K562 (cell line): ENCODE results near the gene B3GALT6. TPM values are rescaled to one million over a fixed set of nuclear protein-coding genes. Genes with fewer than 3 reads are reported as not detected.

Experiments
- CBX8 ChIP-seq: fragments of 200-600 bp; sonication (generic); IDR thresholded peaks from 2 replicates; pipeline ENCODE4 v1.6.1; 2012; ENCODE audit warnings: borderline replicate concordance, mixed run types, low read depth, mild to moderate bottlenecking, moderate library complexity, mixed read lengths, low read length, control low read depth, inconsistent platforms; ENCODE audit not compliant: poor library complexity, severe bottlenecking; ENCODE audit errors: extremely low read depth
- ELF1 ChIP-seq: fragments of 200-800 bp; sonication (Bioruptor generic); IDR thresholded peaks from 2 replicates; pipeline ENCODE4 v1.6.1; 2016; ENCODE audit warnings: missing genetic modification characterization, missing compliant biosample characterization
- GABPB2 ChIP-seq: fragments of 250-450 bp; sonication (Bioruptor Pico); conservative IDR thresholded peaks from 2 replicates; pipeline ENCODE4 v1.5.1; 2021; ENCODE audit warnings: mild to moderate bottlenecking
- HDAC2 ChIP-seq: fragments of 450-650 bp; IDR thresholded peaks from 2 replicates; pipeline ENCODE4 v1.6.1; 2016; ENCODE audit warnings: mild to moderate bottlenecking
- HMGN3 ChIP-seq: IDR thresholded peaks from 2 replicates; pipeline ENCODE4 v1.6.1; 2011; ENCODE audit warnings: borderline replicate concordance, low read depth, mild to moderate bottlenecking, mixed read lengths, low read length; ENCODE audit not compliant: insufficient read length; ENCODE audit errors: extremely low read depth
- ID3 ChIP-seq, 2 experiments: fragments of 250-450 bp in 1 of 2; fragments of 450-650 bp in 1 of 2; sonication (Bioruptor Pico) in 1 of 2; IDR thresholded peaks; 2 replicates each; pipeline versions ENCODE4 v1.6.1 to v1.8.0; 2016 to 2021; ENCODE audit warnings: mild to moderate bottlenecking in 2 of 2, moderate library complexity in 2 of 2, missing compliant biosample characterization in 1 of 2, missing genetic modification characterization in 1 of 2
- MAZ ChIP-seq, 2 experiments: fragments of 450-650 bp in 1 of 2; sonication (generic) in 1 of 2; formaldehyde crosslinking; IDR thresholded peaks in 1 of 2; conservative IDR thresholded peaks in 1 of 2; 2 replicates each; pipeline versions ENCODE4 v1.4.0 to v1.5.0; 2020; ENCODE audit warnings: mild to moderate bottlenecking in 1 of 2, missing genetic modification reagents in 1 of 2
- MTA3 ChIP-seq: fragments of 450-650 bp; formaldehyde crosslinking; IDR thresholded peaks from 2 replicates; pipeline ENCODE4 v1.6.1; 2017; ENCODE audit warnings: mild to moderate bottlenecking, borderline replicate concordance
- NFE2 ChIP-seq: IDR thresholded peaks from 2 replicates; pipeline ENCODE4 v1.6.1; 2014; ENCODE audit warnings: antibody characterized with exemption, low read depth
- NR0B1 ChIP-seq: fragments of 450-650 bp; IDR thresholded peaks from one replicate; pipeline ENCODE4 v1.6.1; 2018; ENCODE audit warnings: mild to moderate bottlenecking, moderate library complexity; ENCODE audit not compliant: partially characterized antibody
- PHF21A ChIP-seq: fragments of 450-650 bp; IDR thresholded peaks from 2 replicates; pipeline ENCODE4 v1.6.1; 2017; ENCODE audit warnings: low read depth, borderline replicate concordance
- POLR2B ChIP-seq: fragments of 450-650 bp; IDR thresholded peaks from 2 replicates; pipeline ENCODE4 v1.6.1; 2018; ENCODE audit warnings: low read depth; ENCODE audit not compliant: partially characterized antibody
- RBM22 ChIP-seq: fragments of 200-400 bp; formaldehyde crosslinking; IDR thresholded peaks from 2 replicates; pipeline ENCODE4 v1.6.1; 2018; ENCODE audit warnings: low read length, low read depth; ENCODE audit not compliant: poor library complexity, severe bottlenecking
- SP1 ChIP-seq: sonication (generic); formaldehyde crosslinking; IDR thresholded peaks from 2 replicates; pipeline ENCODE4 v1.8.1; 2022; ENCODE audit warnings: mild to moderate bottlenecking, missing genetic modification reagents
- SRSF1 ChIP-seq: fragments of 200-400 bp; formaldehyde crosslinking; IDR thresholded peaks from 2 replicates; pipeline ENCODE4 v1.6.1; 2017; ENCODE audit warnings: mild to moderate bottlenecking, low read depth, low read length, moderate library complexity
- TBP ChIP-seq: optimal IDR thresholded peaks from 2 replicates; pipeline ENCODE3; 2011; ENCODE audit warnings: low read depth, low read length, improper control_type of control experiment
- UBTF ChIP-seq, 2 experiments: IDR thresholded peaks; 2 replicates each; pipeline ENCODE4 v1.6.1; 2012; ENCODE audit warnings: improper control_type of control experiment in 2 of 2, low read depth in 2 of 2, low read length in 2 of 2, borderline replicate concordance in 1 of 2
- ZNF133 ChIP-seq: fragments of 250-450 bp; sonication (Bioruptor Pico); IDR thresholded peaks from 2 replicates; pipeline ENCODE4 v1.4.0; 2020; ENCODE audit warnings: mild to moderate bottlenecking
- ZNF3 ChIP-seq: fragments of 250-450 bp; sonication (Bioruptor Pico); IDR thresholded peaks from 2 replicates; pipeline ENCODE4 v1.5.0; 2021; ENCODE audit warnings: mild to moderate bottlenecking, moderate library complexity
- ZNF444 ChIP-seq: fragments of 250-450 bp; sonication (Bioruptor Pico); IDR thresholded peaks from 2 replicates; pipeline ENCODE4 v1.4.0; 2020; ENCODE audit warnings: mild to moderate bottlenecking, moderate library complexity
- polyA plus RNA-seq, 8 experiments: library from polyadenylated mRNA; depleted of rRNA in 4 of 8; stranded (reverse) in 5 of 8; unstranded in 3 of 8; fragments of >200 nt; fragmentation: Nextera tagmentation in 2 of 8; fragmentation: Illumina TruSeq in 1 of 8; extraction: Ambion mirVana in 2 of 8; extraction: Trizol in 1 of 8; gene quantifications; 2 replicates each; pipeline versions ENCODE4 v1.2.1 to v1.2.3, GENCODE V29; 2011 to 2014; ENCODE audit warnings: inconsistent platforms in 1 of 8, missing spikeins in 1 of 8
- total RNA-seq, 7 experiments: library from RNA; depleted of rRNA in 6 of 7; stranded (reverse); fragments of >200 nt in 6 of 7; fragmentation: Illumina TruSeq in 2 of 7; extraction: Trizol in 2 of 7; gene quantifications; 2 replicates each; pipeline versions ENCODE4 v1.2.1 to v1.2.3, GENCODE V29; 2011 to 2021; ENCODE audit warnings: low replicate concordance in 1 of 7
- TF ChIP-seq, protein P1 (sequence below): sonication (generic); formaldehyde crosslinking; IDR thresholded peaks from 2 replicates; pipeline ENCODE4 v1.8.0; 2023; ENCODE audit warnings: mild to moderate bottlenecking, missing genetic modification reagents

B3GALT6 gene
- total and polyA plus RNA-seq, 9 of the 15 experiments (the other 6 are each of a cell fraction or from before 2014, with no cell fraction given) = 0.68 to 29.8 (median 9.9) TPM

GRCh38 chr1:1273512-1274298 is 41.7 kb downstream of the B3GALT6 start, which contains the start of gene UBE2J2 (continued):
- TF ChIP-seq PHF21A (no peak), GABPB2 (CRISPR knock-in tag) (no peak), NFE2 (0 out of 2 replicates have a peak, but pooled peaks have one; percentile 5), ELF1 (tag) (peak; percentile 80), HDAC2 (0 out of 2 replicates have a peak, but pooled peaks have one; percentile 51), NR0B1 (no peak), SRSF1 (no peak), ZNF3 (no peak), UBTF (IDR thresholded peaks at IDR 0.05; ENCODE audit: borderline replicate concordance in 1 of 2, low read depth in 2 of 2, low read length in 2 of 2) (no peak; a peak in 1 of 4 replicates), CBX8 (no peak), RBM22 (no peak), TBP (peak; percentile 5), SP1 (CRISPR knock-in tag) (peak; percentile 60), MTA3 (peak; percentile 44), POLR2B (peak; percentile 66), ZNF133 (CRISPR knock-in tag) (no peak), HMGN3 (peak; percentile 52), ID3 (CRISPR knock-in tag; IDR thresholded peaks at IDR 0.05) (no peak), ID3 (tag; IDR thresholded peaks at IDR 0.05) (peak; percentile 73; the same call in 1 of the 2 replicates), ZNF444 (CRISPR knock-in tag) (peak; percentile 100), MAZ (CRISPR knock-in tag; conservative IDR thresholded peaks at IDR 0.05 in 1 of 2, IDR thresholded peaks at IDR 0.05 in 1 of 2) (peak; percentile 85 to 93)
- TF ChIP-seq, protein P1, sequence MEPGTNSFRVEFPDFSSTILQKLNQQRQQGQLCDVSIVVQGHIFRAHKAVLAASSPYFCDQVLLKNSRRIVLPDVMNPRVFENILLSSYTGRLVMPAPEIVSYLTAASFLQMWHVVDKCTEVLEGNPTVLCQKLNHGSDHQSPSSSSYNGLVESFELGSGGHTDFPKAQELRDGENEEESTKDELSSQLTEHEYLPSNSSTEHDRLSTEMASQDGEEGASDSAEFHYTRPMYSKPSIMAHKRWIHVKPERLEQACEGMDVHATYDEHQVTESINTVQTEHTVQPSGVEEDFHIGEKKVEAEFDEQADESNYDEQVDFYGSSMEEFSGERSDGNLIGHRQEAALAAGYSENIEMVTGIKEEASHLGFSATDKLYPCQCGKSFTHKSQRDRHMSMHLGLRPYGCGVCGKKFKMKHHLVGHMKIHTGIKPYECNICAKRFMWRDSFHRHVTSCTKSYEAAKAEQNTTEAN = no peak
